OCI-LY3 (cell line): Measurements from ENCODE around the gene SNN.

Source experiments
- H2AFZ ChIP-seq: fragments of 200-600, 300-600 bp; shearing (Covaris generic); 2 replicates; pipeline ENCODE4 v1.6.0; 2014; ENCODE audit warnings: antibody characterized with exemption, low read depth, low read length
- H3K27ac ChIP-seq: fragments of 200-600, 300-600 bp; sonication (generic); 2 replicates; pipeline ENCODE4 v1.5.1; 2014; ENCODE audit warnings: mild to moderate bottlenecking, low read length, moderate library complexity, mixed read lengths
- H3K27me3 ChIP-seq: fragments of 200-600, 300-600 bp; sonication (generic); 2 replicates; pipeline ENCODE4 v1.6.1; 2014; ENCODE audit warnings: low read depth, low read length, mixed read lengths
- H3K36me3 ChIP-seq: fragments of 200-600, 300-600 bp; sonication (generic); replicated peaks from 2 replicates; pipeline ENCODE3; 2014; ENCODE audit warnings: low read depth, low read length, mixed read lengths
- H3K4me1 ChIP-seq: fragments of 300-600, 200-600 bp; sonication (generic); 2 replicates; pipeline ENCODE4 v1.6.1; 2014; ENCODE audit warnings: low read length, mixed read lengths
- H3K4me2 ChIP-seq: fragments of 200-600, 300-600 bp; sonication (generic); 2 replicates; pipeline ENCODE4 v1.6.1; 2014; ENCODE audit warnings: low read length, mixed read lengths
- H3K4me3 ChIP-seq: fragments of 300-600, 200-600 bp; sonication (generic); 2 replicates; pipeline ENCODE4 v1.5.1; 2014; ENCODE audit warnings: antibody characterized with exemption, mild to moderate bottlenecking, low read length, moderate library complexity
- H3K79me2 ChIP-seq: fragments of 300-600, 200-600 bp; shearing (Covaris generic); 2 replicates; pipeline ENCODE4 v1.6.1; 2014; ENCODE audit warnings: mild to moderate bottlenecking, low read length, mixed read lengths
- H3K9ac ChIP-seq: fragments of 300-600, 200-600 bp; shearing (Covaris generic); 2 replicates; pipeline ENCODE4 v1.6.0; 2014; ENCODE audit warnings: mild to moderate bottlenecking, low read length, moderate library complexity
- H3K9me3 ChIP-seq: fragments of 200-600, 300-600 bp; shearing (Covaris generic); 2 replicates; pipeline ENCODE4 v1.6.1; 2014; ENCODE audit warnings: low read length, mixed read lengths; ENCODE audit not compliant: insufficient read depth
- H4K20me1 ChIP-seq: fragments of 200-600, 300-600 bp; sonication (generic); 2 replicates; pipeline ENCODE4 v1.6.1; 2016; ENCODE audit warnings: low read length, mixed read lengths; ENCODE audit not compliant: insufficient read depth
- CTCF ChIP-seq: fragments of 200-600, 300-600 bp; sonication (generic); IDR thresholded peaks from 2 replicates; pipeline ENCODE4 v1.5.1; 2014; ENCODE audit warnings: antibody characterized with exemption, low read length, low read depth
- EZH2phosphoT487 ChIP-seq: fragments of 200-600 bp; shearing (Covaris generic); IDR thresholded peaks from 2 replicates; pipeline ENCODE4 v1.6.1; 2018; ENCODE audit warnings: antibody characterized with exemption, mixed run types, low read depth

SNN gene

GRCh38 chr16:11671271-11671670 is 3.0 kb downstream of the SNN start:
- Histone ChIP-seq H3K4me1 (peaks cover 40% of the 10 kb centered on the region), H4K20me1 (peaks cover 65% of the 10 kb centered on the region), H3K9me3 (no peaks in the 10 kb centered on the region), H3K79me2 (peaks cover 74% of the 10 kb centered on the region), H3K4me2 (peak overlapping the region; percentile 98), H2AFZ (no peak overlapping the region), H3K27me3 (0 out of 2 replicates have a peak, but pooled peaks cover 2% of the 10 kb centered on the region), H3K36me3 (peaks cover 34% of the 10 kb centered on the region), H3K4me3 (peak overlapping the region; percentile 95), H3K9ac (peak overlapping the region; percentile 97; the same call in 1 of the 2 replicates), H3K27ac (no peak overlapping the region)
- TF ChIP-seq EZH2phosphoT487 (no peak), CTCF (no peak)

GRCh38 chr16:11671676-11672075 is 3.4 kb downstream of the SNN start:
- Histone ChIP-seq H3K4me1 (peaks cover 40% of the 10 kb centered on the region), H3K36me3 (peaks cover 38% of the 10 kb centered on the region), H3K9ac (peak overlapping the region; percentile 35; the same call in 1 of the 2 replicates), H3K4me2 (peak overlapping the region; percentile 98), H3K79me2 (peaks cover 78% of the 10 kb centered on the region), H3K27me3 (no peaks in the 10 kb centered on the region), H2AFZ (no peak overlapping the region), H3K27ac (no peak overlapping the region), H4K20me1 (peaks cover 69% of the 10 kb centered on the region), H3K4me3 (peak overlapping the region; percentile 95), H3K9me3 (no peaks in the 10 kb centered on the region)
- TF ChIP-seq CTCF (no peak), EZH2phosphoT487 (no peak)

- H3K27ac ChIP-seq: peak overlapping the region; percentile 47
- H4K20me1 ChIP-seq: peaks cover 77% of the 10 kb centered on the region
- H3K9ac ChIP-seq: peak overlapping the region; percentile 35; the same call in 1 of the 2 replicates
- H3K4me1 ChIP-seq: peaks cover 42% of the 10 kb centered on the region
- no peaks in the 10 kb centered on the region for H3K27me3 ChIP-seq
- peak overlapping the region; percentile 98 for H3K4me2 ChIP-seq
- no peak overlapping the region for H2AFZ ChIP-seq
- TF ChIP-seq CTCF: no peak
- TF ChIP-seq EZH2phosphoT487: no peak
- no peaks in the 10 kb centered on the region for H3K9me3 ChIP-seq
- H3K4me3 ChIP-seq: peak overlapping the region; percentile 95
- H3K79me2 ChIP-seq: peaks cover 85% of the 10 kb centered on the region
- H3K36me3 ChIP-seq: peaks cover 46% of the 10 kb centered on the region
These were observed 4.2 kb downstream of the SNN start for GRCh38 chr16:11672206-11673090.
